KG1 (cell line): ENCODE measurements around the gene ACKR2.

ENCODE experiments used
- DNase-seq: peaks from one replicate; lab custom pipeline; 2025; lab: John Stamatoyannopoulos, UW

Gene ACKR2

DNA sequence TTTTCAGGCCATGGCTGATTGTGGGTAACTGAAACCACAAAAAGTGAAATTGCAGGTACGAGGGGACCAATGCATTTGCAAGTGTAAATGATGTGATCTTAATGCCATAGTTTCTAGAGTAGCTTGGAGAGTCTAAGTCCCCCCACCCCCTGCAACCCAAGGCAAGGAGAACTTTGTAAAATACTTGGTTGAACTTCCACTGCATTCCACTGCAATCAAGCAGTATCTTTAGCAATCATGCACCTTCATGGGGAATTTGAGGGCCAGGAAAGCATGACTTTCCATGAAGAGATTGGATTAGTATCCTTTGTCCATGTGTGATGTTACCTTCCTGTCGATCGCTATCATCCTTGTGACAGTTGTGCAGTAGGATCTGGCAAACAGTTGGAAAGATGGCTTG is 77.8 kb downstream of the ACKR2 start:
- no peak for DNase-seq

DNA sequence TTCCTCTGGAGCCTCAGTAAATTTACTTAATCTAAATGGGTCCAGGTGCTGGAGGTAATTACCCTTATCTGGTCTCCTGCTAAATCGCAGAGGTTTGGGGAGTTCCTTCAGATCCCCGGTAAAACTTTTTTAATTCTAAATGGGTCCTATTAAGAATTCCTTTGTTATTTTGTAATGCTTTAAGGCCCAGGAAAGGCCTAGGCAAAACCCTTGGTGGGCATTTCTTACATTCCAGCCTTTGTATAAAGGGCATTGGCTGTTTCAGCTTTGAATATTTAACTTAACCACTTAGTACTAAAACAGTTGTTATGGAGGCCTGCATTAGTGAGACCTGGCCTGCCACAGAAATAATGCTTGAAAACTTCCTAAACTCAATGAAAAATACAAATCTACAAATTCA is 81.8 kb downstream of the ACKR2 start:
- no peak for DNase-seq

DNA sequence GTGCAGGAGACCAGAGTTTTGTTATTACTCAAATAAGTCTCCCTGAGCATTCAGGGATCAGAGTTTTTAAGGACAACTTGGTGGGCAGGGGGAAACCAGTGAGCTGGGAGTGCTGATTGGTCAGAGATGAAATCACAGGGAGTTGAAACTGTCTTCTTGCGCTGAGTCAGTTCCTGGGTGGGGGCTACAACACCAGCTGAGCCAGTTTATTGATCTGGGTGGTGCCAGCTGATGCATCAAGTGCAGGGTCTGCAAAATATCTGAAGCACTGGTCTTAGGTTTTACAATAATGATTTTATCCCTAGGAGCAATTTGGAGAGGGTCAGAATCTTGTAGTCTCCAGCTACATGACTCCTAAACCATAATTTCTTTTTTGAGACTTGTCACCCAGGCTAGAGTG is 82.9 kb downstream of the ACKR2 start:
- no peak for DNase-seq

DNA sequence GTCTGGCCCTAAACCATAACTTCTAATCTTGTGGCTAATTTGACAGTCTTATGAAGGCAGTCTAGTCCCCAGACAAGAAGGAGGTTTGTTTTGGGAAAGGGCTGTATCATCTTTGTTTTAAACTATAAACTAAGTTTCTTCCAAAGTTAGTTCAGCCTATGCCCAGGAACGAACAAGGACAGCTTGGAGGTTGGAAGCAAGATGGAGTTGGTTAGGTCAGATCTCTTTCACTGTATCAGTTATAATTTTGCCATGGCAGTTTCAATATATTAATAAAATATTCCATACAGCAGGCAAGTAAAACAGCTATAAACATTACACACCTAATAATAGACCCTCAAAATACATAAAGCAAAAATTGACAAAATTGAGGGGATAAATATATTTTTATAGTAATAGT is 83.6 kb downstream of the ACKR2 start:
- DNase-seq = no peak

DNA sequence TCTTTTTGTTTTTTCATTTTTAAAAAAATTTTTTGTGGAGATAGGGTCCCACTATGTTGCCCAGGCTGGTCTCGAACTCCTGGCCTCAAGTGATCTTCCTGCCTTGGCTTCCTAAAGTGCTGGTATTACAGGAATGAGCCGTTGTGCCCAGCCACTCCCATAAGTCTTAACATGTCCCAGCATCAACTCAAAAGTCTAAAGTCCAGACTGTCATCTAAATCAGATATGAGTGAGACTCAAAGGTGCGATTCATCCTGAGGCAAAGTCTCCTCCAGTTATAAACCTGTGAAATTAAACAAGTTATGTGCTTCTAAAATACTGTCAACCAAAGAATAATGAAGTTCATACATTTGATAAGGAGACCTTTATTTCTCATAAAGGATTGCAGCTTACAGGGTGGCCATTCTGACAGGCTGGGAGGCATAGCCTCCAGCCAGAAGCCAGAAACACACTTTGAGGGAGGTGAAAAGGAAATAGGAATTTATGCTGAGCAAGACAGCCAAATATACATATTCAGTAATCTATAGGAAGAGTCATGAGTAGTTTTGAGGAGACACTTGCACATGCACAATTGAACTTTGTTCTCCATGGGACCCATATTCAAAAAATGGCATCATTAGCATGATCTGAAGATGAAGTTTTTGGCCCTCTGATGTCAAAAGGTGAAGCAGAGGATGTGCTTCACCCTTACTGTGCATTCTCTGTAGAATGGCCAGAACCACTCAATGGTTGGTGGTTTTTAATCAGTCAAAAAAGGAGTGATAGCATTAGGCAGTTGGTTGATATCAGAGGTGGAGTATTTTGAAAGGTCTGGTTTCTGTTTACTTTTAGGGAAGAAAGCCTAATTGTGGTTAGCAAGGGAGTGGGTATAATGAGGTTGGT is 85.7 kb downstream of the ACKR2 start:
- no peak for DNase-seq

DNA sequence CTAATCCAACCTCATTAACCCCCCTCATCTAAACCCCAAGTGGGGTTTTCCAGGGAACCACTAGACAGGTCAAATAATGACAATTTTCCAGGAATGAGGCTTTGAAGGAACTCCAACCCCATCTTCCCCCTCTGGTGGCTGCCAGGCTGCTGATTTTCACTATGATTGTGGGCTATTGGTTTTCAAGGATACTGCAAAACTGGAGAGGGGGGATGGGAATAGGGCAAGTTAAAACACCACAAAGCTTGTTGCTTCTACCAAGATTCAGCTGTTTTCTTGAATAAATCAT is 86.3 kb downstream of the ACKR2 start:
- DNase-seq = no peak

DNA sequence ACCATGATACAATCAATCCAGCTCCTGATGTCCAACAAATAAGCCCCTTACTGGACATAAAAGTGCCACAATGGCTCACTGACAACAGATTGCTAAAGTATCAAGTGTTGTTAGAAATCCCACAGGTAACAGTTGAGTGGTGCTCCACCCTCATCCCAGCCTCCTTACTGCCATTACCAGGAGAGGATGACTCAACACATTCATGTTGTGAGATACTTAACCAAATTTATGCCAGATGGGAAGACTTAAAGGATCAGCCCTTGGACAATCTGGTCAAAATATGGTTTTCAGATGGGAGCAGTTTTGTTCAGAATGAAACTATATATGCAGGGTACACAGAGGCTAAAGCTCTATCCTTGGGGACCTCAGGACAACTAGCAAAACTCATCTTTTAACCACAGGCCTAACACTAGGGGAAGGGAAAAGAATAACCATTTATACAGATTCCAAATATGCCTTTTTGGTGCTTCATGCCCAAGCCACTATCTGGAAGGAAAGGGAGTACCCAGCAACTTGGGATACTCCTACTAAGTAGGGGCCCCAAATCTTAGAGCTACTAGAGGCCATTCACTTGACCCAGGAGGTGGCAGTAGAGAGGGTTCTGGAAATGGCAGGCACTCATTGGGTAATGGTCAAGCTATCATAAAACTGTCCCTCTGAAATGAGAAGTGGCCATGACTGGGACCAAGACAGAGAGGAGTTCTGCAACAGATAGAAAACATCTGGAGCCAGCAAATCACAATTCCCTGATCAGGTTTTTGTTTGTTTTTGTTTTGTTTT is 89.8 kb downstream of the ACKR2 start:
- no peak for DNase-seq

DNA sequence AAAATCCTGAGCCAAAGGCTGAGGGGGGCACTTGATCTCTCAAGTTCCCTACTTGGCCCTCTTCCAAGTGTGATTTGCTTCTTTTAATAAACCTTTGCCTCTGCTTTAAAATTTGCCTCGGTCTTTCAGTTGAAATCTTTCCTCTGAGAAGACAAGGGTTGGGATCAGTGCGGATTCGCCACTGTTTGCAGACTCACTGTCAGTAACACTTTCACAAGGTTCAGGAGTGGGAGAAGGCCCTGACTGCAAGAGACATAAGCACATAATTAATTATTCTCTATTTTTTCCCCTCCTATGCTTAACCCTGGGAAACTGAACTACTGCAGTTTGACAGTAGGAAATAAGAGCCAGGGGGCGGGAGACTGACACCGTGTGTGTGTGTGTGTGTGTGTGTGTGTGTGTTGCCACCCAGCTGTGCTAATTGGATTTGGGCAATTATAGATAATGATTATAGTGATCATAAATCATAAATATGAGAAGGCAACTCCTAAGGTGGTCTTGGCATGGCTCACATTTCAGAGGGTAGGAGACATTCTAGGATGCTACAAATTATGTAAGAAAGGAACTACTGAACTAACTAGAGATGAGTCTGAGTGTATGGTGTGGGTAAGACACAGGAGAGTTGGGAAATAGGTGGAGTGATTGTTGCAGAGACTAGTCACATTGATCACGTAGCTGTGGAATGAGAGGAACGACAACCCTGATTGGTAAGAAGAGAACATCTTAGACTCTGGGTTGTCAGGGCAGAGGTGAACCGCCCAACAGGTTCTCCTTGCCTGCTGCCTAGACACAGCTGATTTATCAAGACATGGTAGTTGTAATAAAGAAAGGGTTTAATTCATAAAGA is 91.2 kb downstream of the ACKR2 start:
- no peak for DNase-seq

DNA sequence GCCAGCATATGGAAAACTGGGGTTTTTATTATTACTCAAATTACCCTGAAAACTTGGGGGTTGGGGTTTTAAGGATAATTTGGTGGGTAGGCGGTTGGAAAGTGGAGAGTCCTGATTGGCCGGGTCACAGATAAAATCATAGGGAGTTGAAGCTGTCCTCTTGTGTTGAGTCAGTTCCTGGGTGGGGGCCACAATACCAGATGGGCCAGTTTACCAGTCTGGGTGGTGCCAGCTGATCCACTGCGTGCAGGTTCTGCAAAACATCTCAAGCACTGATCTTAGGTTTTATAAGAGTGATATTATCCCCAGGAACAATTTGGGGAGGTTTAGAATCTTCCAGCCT is 91.8 kb downstream of the ACKR2 start:
- DNase-seq = no peak

DNA sequence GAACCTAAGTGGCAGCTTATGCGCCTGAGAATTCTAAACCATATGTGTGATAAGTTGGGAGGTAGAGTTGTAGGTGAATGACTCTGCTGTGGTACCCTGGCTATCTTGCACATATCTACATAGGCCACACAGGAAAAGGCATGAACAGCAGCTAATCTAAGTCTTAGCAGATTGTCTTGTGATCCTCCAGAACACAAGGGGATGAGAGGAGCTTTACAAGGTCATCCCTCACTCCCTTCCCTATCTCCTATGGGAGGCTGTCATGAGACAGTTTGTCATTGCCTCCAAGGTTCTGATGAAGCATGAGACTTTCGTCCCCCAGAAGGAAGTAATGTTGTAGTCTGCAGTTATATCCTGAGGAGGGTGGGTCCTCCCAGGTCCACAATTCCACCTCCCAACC is 93.0 kb downstream of the ACKR2 start:
- DNase-seq = no peak

DNA sequence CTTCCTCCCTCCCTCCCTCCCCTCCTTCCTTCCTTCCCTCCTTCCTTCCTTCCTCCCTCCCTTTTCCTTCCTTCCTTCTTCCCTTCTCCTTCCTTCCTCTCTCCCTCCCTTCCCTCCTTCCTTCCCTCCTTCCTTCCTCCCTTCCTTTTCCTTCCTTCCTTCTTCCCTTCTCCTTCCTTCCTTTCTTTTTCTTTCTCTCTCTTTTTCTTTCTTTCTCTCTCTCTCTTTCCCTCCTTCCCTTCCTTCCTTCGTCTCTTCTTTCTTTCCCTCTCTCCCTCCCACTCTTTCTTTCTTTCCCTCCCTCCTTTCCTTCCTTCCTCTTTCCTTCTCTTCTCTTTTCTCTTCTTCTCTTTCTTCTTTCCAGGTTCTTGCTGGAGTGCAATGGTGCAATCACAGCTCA is 94.8 kb downstream of the ACKR2 start:
- DNase-seq = no peak

DNA sequence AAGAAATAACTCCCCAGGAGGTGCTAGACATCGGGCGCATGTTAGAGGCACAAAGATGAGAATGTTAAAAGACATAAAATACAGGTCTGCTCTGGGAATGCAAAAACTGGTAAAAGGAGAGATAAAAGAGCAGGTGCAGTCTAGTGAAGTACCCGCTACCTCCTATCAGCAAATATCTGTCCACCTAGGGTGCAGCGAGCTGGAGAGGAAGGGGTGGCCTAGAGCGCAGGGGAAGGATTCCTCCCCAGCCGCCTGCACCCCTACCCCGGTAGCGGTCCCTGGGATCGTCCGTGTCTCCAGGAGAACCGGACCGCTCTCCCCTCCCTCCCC is 96.5 kb downstream of the ACKR2 start:
- no peak for DNase-seq

DNA sequence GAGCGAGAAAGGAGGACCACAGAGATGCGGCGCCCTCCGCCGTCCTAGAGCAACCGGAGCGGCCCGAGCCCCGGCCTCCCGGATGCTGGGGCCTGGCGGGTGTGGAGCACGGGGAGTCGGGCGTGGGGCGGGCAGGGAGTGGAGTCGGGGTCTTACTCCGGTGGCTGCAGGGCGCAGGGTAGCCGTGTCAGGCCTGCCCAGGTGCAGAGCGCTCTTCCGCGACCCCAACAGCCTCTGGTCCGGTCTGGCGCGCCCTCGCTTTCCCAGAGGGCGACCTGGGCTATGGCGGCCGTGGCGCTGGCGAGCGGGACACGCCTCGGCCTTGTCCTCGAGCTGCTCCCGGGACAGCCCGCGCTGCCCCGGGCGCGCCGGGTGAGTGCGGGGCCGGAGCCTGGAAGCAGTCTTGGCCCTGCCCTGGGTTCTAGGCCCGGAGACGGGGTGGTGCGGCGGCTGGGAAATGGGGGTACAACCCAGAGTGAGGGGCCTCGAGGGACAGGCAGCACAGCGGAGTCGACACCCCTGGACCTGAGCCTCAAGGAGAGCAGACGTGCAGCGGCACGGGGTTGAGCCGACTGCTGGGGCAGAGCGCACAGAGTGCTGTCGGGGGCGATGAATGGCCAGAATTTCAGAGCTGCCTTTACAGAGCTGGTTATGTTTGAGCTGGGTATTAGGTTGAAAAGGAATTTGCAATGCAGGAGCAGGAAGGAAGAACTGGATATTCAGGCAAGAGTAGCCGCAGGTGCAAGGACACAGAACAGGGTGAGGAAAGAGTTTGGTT is 97.0 kb downstream of the ACKR2 start, which contains the start of gene ZNF662:
TSS of gene ZNF662 (plus strand) at position 73 of the 778 bp plus-strand sequence. CDS start 1,973 bp downstream, outside the sequence.
- no peak for DNase-seq

DNA sequence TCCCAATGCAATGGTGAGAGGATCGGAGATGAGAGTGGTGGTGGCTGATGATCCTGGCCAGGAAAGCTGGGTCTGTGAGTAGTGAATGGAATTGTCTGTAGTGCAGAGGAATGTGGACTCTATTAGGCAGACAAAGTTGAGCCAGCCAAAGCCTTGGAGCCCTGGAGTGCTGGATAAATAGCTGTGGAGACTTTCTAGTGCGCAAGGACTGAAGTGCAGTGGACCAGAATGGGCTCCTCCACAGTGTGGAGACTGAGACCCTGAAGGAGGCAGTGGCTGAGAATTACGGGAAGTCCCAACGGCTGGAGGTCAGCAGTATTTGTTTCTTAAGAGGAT is 97.6 kb downstream of the ACKR2 start:
- DNase-seq = no peak

DNA sequence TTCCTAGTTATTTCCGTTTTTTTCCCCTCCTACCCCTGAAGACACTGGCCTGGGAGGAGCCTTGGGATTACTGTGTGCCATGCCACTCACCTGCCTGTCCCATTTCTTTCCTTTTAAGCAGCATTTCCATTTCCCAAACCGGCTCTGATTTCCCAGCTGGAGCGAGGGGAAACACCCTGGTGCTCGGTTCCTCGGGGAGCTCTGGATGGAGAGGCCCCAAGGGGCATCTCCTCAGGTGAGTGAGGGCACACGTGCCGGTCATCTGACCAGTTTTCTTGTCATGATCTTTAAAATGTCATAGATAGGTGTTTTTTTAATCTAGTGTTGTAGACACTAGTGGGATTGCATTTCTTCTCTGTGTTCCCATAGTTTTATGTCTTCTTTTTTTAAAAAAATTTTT is 99.4 kb downstream of the ACKR2 start:
- DNase-seq = no peak

DNA sequence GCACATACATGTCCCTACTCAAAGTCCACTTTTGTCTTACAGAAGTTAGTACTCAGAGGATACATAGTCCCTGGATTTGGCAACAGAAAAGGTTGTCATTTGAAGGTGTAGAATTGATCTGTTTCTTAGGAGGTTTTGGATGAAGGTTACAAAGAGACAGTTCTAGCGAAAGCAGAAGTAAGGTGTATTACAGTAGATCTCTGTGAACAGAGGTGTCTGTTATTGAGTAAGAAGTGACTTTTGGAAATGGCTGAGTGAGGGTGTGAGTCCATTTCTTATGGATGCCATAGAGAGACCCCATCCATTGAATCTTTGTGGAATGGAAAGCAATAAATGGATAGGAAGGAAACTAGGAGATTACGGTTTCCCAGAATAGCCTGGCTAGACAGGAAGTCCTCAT is 102.3 kb downstream of the ACKR2 start:
- DNase-seq = no peak

DNA sequence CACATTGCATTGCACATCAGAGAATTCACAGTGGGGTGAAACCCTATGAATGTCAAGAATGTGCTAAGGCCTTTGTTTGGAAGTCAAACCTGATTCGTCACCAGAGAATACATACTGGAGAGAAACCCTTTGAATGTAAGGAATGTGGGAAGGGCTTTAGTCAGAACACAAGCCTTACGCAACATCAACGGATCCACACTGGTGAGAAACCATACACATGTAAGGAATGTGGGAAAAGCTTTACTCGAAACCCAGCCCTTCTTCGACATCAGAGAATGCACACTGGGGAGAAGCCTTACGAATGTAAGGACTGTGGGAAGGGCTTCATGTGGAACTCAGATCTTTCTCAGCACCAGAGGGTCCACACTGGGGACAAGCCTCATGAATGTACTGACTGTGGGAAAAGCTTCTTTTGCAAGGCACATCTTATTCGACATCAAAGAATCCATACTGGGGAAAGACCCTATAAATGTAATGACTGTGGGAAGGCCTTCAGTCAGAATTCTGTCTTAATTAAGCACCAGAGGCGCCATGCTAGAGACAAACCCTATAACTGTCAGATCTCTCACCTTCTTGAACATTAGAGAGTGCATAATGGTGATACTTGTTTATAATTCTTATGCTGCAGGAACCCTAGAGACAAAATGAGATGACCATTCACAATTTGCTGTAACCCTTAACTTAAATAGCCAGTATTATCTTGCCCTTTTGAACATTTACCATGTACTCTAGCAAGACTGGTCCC is 105.7 kb downstream of the ACKR2 start:
- no peak for DNase-seq
